C4-2B (cell line): ENCODE data around the gene ASAP2.

Source experiments
- ZFX ChIP-seq: fragments of 450-650 bp; IDR thresholded peaks from 2 replicates; pipeline ENCODE4 v1.6.1; 2017
- TF ChIP-seq, protein P1 (sequence below): fragments of 450-650 bp; conservative IDR thresholded peaks from 2 replicates; pipeline ENCODE4 v1.5.1; 2017; ENCODE audit warnings: mild to moderate bottlenecking

DNA sequence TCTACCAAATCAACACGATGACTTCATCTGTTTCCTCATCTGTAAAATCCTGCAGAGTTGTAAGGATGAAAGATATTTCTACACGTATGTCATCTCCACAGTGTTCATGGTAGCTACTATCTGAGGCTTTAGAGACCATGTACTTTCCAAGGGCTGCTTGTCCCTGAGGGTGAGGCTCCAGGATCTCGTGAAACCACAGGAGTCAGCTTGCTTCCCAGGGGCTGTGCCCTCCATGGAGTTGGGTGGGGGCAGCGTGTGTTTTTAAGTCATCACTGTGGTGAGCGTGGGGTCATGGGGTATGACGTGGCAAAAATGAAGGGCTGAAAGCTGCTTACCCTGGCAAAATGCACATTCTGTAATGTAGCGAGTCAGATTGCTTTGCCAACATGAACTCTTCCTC lies 81.6 kb downstream of the ASAP2 start:
- TF ChIP-seq, protein P1, sequence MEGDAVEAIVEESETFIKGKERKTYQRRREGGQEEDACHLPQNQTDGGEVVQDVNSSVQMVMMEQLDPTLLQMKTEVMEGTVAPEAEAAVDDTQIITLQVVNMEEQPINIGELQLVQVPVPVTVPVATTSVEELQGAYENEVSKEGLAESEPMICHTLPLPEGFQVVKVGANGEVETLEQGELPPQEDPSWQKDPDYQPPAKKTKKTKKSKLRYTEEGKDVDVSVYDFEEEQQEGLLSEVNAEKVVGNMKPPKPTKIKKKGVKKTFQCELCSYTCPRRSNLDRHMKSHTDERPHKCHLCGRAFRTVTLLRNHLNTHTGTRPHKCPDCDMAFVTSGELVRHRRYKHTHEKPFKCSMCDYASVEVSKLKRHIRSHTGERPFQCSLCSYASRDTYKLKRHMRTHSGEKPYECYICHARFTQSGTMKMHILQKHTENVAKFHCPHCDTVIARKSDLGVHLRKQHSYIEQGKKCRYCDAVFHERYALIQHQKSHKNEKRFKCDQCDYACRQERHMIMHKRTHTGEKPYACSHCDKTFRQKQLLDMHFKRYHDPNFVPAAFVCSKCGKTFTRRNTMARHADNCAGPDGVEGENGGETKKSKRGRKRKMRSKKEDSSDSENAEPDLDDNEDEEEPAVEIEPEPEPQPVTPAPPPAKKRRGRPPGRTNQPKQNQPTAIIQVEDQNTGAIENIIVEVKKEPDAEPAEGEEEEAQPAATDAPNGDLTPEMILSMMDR: no peak
- TF ChIP-seq ZFX: no peak
